ENCODE data around the gene MST1R. TPM values are rescaled to one million over a fixed set of nuclear protein-coding genes. Genes with fewer than 3 reads are reported as not detected.
"Not testable (repeated sequence)": the region's sequence is repeated elsewhere in the genome, so short reads cannot be mapped to it uniquely, and the experiment has no call there.

Gene MST1R
- total RNA-seq, 2 donors from 2014 or later: 88.9 to 173 TPM

DNA sequence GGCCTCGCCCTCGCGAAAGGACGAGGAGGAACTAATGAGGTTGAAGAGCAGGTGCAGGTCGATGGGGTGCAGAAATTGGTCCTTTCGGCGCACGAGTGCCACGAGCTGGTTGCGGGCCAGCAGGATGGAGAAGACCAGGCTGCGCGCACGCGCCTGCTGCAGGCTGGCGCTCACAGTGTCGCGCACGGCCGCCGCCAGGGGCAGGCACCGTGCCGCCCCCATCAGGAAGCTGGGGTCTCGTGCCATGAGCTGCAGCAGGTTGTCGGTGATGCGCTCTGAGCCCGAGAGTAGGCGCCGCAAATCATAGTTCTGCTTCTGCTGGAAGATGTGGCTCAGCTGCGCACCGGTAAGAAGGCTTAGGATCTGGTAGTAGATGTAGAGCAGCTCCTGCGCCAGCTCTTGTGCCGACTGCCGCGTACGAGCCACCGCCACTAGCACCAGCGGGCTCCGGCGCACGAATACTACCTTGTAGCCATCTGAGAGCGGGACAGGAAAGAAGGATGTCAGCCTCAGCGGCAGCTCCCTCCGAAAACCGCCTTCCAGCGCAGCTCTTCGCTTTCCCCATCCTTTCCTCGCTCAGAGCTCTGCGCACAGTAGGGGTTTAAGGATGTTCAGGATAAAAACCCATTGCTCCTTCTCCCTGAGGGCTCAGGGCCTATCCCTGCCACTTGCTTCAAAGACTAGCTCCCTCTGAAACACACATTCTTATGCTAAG, 6.9 kb upstream of the MST1R start:
- intact Hi-C loops (cut with DNase I): no loop called here
- TF ChIP-seq, protein P1, sequence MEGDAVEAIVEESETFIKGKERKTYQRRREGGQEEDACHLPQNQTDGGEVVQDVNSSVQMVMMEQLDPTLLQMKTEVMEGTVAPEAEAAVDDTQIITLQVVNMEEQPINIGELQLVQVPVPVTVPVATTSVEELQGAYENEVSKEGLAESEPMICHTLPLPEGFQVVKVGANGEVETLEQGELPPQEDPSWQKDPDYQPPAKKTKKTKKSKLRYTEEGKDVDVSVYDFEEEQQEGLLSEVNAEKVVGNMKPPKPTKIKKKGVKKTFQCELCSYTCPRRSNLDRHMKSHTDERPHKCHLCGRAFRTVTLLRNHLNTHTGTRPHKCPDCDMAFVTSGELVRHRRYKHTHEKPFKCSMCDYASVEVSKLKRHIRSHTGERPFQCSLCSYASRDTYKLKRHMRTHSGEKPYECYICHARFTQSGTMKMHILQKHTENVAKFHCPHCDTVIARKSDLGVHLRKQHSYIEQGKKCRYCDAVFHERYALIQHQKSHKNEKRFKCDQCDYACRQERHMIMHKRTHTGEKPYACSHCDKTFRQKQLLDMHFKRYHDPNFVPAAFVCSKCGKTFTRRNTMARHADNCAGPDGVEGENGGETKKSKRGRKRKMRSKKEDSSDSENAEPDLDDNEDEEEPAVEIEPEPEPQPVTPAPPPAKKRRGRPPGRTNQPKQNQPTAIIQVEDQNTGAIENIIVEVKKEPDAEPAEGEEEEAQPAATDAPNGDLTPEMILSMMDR (IDR thresholded peaks at IDR 0.05): no peak
- Histone ChIP-seq H3K4me1 (peaks cover 10% of the 10 kb centered on the region), H3K4me3 (no peak overlapping the region), H3K9ac (ENCODE audit: low read depth in 2 of 2, low read length in 2 of 2) (no peak overlapping the region), H3K27me3 (no peaks in the 10 kb centered on the region), H3K9me3 (no peaks in the 10 kb centered on the region), H3K36me3 (no peaks in the 10 kb centered on the region), H3K27ac (no peak overlapping the region)
- DNase-seq: no peak

DNA sequence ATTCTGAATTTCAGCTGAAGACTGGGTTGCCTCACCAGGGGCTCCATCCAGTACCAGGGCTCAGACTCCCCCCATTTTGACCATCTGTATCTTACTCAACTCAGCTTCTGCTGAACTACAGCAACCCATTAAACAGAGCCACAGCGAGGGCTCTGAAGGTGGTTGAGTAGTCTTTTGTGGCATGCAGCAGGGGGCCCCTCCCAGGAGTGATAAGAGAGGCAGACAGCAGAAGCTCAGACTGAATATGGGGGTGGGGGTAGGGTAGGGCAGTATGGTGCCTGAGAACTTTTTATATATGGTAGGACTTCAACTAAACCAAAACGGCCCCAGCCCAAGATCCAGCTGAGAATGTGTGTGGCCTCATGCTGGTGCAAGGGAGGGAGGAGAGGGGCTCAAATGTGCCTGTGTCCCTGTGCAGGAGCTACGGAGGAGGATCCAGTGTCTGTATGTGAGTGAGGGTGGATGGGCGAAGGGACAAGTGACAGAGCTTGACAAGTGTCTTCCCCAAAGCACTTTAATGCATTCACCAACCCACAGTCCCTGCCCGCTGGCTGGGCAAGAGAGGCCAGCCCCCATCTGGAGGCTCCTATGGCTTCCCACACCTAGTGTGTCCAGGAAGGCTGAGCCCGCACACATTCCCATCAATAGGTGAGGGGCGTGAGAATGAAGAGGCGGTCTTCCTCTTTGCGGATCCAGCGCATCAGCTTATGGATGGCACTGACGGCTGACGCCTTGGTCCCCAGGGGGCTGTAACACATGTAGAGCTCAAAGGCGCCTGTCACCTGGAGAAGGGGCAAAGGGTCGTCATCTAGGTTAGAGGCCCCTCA, 4.9 kb upstream of the MST1R start:
- TF ChIP-seq, protein P1 (IDR thresholded peaks at IDR 0.05): no peak
- H3K4me1 ChIP-seq: peaks cover 23% of the 10 kb centered on the region
- H3K9ac ChIP-seq (ENCODE audit: low read depth in 2 of 2, low read length in 2 of 2): no peak overlapping the region
- no peaks in the 10 kb centered on the region for H3K9me3 ChIP-seq
- no peaks in the 10 kb centered on the region for H3K27me3 ChIP-seq
- intact Hi-C loops (cut with DNase I): loop anchor here (10.0 kb wide), 1 partner anchor 204 kb away; no protein-coding TSS in a partner anchor
- H3K27ac ChIP-seq: no peak overlapping the region
- no peak for DNase-seq
- H3K36me3 ChIP-seq: no peaks in the 10 kb centered on the region
- no peak overlapping the region for H3K4me3 ChIP-seq

DNA sequence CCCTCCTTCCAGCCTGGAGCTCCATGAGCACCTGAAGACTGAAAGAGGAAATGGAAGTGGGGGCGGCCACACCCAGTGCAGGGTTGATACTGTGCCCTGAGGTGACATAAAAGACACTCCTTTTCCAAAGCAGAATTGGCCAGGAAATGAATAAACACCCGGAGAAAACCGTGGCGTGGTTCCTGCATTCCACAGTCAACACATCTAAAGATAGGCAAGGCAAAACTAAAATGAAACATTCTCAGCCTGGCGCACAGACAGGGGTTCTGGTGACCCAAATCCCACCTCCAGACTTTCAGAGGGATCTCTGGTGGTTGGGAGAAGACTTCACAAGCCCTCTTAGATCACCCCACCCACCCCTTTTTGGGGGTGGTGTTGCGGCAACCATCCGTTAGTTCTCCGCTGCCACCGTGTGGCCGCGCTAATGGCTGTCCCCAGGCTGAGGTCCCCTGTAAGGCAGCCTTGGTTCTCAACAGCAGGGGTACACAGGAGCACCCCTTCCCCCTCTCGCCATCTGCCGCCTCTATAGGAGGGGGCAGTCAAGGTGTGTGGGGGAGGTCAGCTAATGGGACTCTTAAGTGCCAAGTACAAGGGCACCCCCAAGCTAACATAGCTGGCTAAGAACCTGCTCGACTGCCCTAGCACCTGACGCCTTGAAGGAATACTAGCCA, 2.5 kb upstream of the MST1R start:
- no peaks in the 10 kb centered on the region for H3K27me3 ChIP-seq
- H3K36me3 ChIP-seq: no peaks in the 10 kb centered on the region
- peak overlapping the region; percentile 86 for H3K27ac ChIP-seq
- TF ChIP-seq, protein P1 (IDR thresholded peaks at IDR 0.05): peak; percentile 58
- DNase-seq: peak; percentile 90
- peak overlapping the region; percentile 8 for H3K4me3 ChIP-seq
- peaks cover 29% of the 10 kb centered on the region for H3K4me1 ChIP-seq
- H3K9me3 ChIP-seq: no peaks in the 10 kb centered on the region
- intact Hi-C loops (cut with DNase I): loop anchor here (2.0 to 10.0 kb wide), 3 partner anchors 67 to 201 kb away; partner anchors contain the start of gene INKA1
- peak overlapping the region; percentile 48 to 87 for H3K9ac ChIP-seq (ENCODE audit: low read depth in 2 of 2, low read length in 2 of 2)

DNA sequence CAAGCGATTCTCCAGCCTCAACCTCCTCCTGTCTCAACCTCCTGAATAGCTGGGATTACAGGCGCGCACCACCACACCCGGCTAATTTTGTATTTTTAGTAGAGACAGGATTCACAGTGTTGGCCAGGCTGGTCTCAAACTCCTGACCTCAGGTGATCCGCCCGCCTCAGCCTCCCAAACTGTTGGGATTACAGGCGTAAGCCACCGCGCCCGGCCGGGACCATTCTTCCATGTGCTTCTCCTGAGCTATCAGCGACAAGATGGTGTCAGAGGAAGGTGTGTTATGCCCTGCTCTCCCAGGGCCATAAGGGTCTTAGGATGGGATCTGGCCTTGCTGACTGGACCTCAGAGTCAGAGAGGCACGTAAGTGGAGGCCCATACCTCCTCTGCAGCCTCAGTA, 775 bp upstream of the MST1R start:
- H3K4me3 ChIP-seq: peak overlapping the region; percentile 43
- H3K9me3 ChIP-seq, DNase-seq, H3K36me3 ChIP-seq, H3K27me3 ChIP-seq: not testable (repeated sequence)
- H3K9ac ChIP-seq (ENCODE audit: low read depth in 2 of 2, low read length in 2 of 2): peak overlapping the region in 1 of 2 donors; percentile 89
- peak overlapping the region; percentile 86 for H3K27ac ChIP-seq
- intact Hi-C loops (cut with DNase I): loop anchor here (10.0 kb wide), 1 partner anchor 200 kb away; no protein-coding TSS in a partner anchor
- peaks cover 29% of the 10 kb centered on the region for H3K4me1 ChIP-seq

DNA sequence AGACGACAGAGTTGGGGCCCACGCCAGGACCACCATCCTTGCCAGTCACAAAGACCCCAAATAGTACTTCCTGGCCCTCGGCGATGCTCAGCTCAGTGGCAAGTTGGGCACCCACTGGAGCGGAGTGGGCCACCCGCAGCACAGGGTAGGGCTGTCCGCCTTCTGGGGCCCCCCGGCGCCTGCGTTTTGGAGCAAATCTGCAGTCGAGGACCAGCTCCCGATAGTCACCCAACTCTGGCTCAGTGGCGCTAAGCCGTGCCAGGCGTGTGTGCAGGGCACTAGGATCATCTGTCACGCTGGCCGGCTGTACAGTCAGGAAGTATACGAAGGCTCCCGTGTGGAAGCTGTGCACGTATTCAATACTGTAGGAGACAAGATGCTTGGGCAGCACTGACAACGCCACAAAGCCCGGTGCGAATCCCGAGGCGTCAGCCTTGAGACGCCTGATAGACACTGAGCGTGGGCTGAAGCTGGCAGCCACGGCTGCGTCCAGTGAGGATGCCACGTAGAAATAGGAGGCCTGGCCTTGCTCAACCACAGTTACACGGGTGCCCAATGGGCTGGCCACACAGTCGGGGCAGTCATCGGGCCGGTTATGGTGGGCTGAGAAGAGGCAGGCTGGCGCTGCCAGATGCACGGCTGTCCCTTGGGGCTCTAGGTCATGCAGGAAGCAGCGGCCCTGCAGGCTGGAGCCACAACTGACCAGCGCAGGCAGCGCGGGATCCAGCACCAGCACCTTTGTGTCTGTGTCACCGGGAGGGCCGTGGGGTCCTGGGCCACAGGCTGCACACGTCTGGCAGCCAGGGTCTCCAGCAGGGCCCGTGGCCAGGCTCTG, 945 bp downstream of the MST1R start:
- Histone ChIP-seq H3K27ac (peak overlapping the region; percentile 86), H3K4me1 (peaks cover 29% of the 10 kb centered on the region)
- TF ChIP-seq, protein P1 (IDR thresholded peaks at IDR 0.05): no peak

More for the DNA sequence above, 945 bp downstream of the MST1R start:
- Histone ChIP-seq H3K4me3 (peak overlapping the region; percentile 43), H3K9me3 (no peaks in the 10 kb centered on the region), H3K9ac (ENCODE audit: low read depth in 2 of 2, low read length in 2 of 2) (peak overlapping the region; percentile 78 to 89), H3K36me3 (no peaks in the 10 kb centered on the region), H3K27me3 (no peaks in the 10 kb centered on the region)
- intact Hi-C loops (cut with DNase I): loop anchor here (10.0 kb wide), 1 partner anchor 198 kb away; no protein-coding TSS in a partner anchor
- DNase-seq: peak; percentile 24
